GM19043 (cell line): ENCODE results near the gene ZFX.

Experiments used
- ATAC-seq: cut with Tn5 transposase; IDR thresholded peaks from one replicate; pipeline ENCODE4 v1.9.1; 2021; ENCODE audit warnings: low read depth; ENCODE audit not compliant: unreplicated experiment

ZFX gene

GRCh38 chrX:24231641-24232179, 82.2 kb downstream of the ZFX start:
- ATAC-seq: no peak

DNA sequence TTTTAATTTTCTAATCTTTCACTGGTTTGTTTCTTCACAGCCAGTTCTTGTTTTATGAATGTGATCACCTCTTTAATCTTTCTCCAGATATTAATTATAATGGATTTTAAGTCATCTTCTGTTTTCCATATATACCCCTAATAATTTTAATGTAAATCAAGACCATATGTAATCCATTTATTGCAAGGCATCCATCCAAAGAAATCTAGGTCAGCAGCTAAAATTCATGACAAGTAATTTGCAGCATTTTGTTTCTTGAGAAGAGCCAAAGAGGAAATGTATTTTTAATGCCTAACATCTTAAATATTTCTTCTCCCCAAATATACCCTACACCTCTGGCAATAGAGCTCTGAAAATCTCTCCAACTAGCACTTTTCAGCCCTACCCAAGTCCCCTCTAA, 83.3 kb downstream of the ZFX start:
- no peak for ATAC-seq

- ATAC-seq: no peak
Observed at GRCh38 chrX:24235084-24235710, 85.7 kb downstream of the ZFX start.

GRCh38 chrX:24241822-24242648, 92.5 kb downstream of the ZFX start:
- peak; percentile 11 for ATAC-seq

- peak; percentile 74 for ATAC-seq
Observed at GRCh38 chrX:24242649-24243175, 93.2 kb downstream of the ZFX start.

DNA sequence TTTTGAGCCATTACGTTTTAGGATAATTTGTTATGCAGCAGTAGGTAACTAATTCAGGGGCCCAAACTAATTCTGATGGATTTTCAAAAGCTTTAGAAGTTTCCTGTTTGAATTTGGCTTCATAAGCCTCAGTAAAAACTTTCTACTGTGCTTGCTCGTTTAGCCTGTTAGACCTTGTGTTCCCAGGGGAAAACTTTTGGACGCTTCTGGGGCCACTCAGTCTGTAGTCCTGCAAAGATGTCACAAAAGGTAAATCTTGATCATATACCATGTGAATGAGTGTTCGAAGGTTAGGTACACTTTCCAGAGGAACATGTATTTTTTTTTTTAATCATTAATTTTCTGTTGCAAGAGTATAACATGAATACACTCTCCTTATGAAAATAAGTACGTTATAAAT, 93.7 kb downstream of the ZFX start:
- ATAC-seq: peak; percentile 39

DNA sequence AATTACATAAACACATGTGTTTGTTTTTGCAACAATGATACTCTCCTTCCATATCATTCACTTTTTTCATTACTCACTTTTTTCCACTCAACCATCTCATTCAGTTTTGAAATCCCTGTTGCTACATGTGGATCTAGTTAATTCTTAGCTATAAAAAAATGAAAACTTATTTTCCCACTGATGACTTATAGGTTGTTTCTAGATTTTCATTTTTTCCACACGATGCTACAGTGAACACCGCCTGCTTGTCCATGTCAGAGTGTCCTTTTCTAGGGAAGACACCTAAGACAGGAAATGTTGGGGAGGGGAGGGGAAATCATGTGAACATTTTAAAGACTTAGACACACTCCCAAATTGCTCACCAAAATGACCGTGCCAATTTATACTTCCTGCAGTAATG, 94.2 kb downstream of the ZFX start:
- no peak for ATAC-seq

- ATAC-seq: no peak
Observed at GRCh38 chrX:24245202-24245601, 95.7 kb downstream of the ZFX start.

GRCh38 chrX:24248042-24248441, 98.5 kb downstream of the ZFX start:
- no peak for ATAC-seq

- ATAC-seq: no peak
Observed at GRCh38 chrX:24253030-24253429, 103.5 kb downstream of the ZFX start.

DNA sequence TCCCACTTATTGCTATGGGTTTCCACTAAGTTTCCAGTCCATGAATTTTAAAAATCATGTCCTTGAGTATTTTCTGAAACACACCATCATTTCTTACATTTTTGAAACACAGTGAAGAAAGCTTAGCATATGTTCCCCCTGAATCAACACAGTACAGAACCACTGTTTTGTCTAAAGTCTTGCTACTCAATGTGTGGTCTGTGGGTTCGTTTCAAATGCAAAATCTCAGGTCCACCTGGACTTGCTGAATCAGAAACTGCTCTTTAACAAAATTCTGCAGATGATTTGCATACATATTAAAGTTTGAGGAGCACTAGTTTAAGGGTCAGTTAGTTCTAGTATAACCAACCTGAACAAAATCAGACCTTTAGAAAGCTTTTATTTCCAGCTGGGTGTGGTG, 103.9 kb downstream of the ZFX start:
- no peak for ATAC-seq

DNA sequence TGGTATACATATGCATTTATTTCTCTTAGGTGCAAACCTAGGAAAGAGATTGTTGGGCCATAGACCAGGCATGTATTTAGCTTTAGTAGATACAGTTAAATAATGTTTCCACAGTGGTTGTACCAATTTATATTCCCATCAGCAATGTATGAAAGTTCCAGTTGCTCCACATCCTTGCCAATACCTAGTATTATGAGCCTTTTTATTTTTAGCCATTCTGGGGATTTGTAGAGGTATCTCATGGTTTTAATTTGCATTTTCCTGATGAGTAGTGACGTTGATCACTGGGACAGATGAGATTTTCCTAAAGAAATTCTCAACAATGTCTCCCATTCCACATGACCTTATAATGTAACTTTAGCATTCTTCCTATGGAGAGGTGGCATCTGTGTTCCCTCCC, 107.5 kb downstream of the ZFX start:
- ATAC-seq: no peak

GRCh38 chrX:24259544-24260240, 110.2 kb downstream of the ZFX start:
- no peak for ATAC-seq

- ATAC-seq: peak; percentile 66
Observed at GRCh38 chrX:24260842-24261550, 111.5 kb downstream of the ZFX start.

GRCh38 chrX:24262309-24262708, 112.8 kb downstream of the ZFX start:
- ATAC-seq: no peak

DNA sequence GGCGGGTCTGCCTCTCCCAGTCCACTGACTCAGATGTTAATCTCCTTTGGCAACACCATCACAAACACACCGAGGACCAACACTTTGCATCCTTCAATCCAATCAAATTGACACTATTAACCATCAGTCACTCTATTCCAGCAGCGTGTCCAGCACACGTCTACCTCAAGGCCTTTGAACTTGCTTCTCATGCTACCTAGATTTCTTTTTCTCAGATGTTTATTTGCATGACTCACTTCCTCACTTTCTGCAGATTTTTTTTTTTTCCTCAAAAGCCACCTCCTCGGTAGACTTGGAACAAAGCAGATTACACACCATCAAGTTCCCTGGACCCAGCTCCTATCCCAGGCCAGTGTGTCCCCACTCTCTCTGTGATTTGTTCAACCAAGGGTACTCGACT, 114.9 kb downstream of the ZFX start:
- ATAC-seq: no peak
